Stimulated activated CD8-positive, alpha-beta memory T cell treated with anti-CD3 and anti-CD28 coated beads, Interleukin-12 subunit alpha, Interleukin-12 subunit beta, amount 100 ng/mL, for 1 hour (primary cell): Measurements from ENCODE around the gene GRIP2.

ENCODE experiments used
- DNase-seq: peaks from one replicate; pipeline ENCODE4 v3.0.0-alpha.2; 2020; ENCODE audit warnings: low read depth

GRIP2 gene

GRCh38 chr3:14539742-14540491 is at the start of gene GRIP2:
TSS of gene GRIP2 (minus strand) at chr3:14540342. CDS start at chr3:14540308, 34 bp downstream.
- no peak for DNase-seq

DNA sequence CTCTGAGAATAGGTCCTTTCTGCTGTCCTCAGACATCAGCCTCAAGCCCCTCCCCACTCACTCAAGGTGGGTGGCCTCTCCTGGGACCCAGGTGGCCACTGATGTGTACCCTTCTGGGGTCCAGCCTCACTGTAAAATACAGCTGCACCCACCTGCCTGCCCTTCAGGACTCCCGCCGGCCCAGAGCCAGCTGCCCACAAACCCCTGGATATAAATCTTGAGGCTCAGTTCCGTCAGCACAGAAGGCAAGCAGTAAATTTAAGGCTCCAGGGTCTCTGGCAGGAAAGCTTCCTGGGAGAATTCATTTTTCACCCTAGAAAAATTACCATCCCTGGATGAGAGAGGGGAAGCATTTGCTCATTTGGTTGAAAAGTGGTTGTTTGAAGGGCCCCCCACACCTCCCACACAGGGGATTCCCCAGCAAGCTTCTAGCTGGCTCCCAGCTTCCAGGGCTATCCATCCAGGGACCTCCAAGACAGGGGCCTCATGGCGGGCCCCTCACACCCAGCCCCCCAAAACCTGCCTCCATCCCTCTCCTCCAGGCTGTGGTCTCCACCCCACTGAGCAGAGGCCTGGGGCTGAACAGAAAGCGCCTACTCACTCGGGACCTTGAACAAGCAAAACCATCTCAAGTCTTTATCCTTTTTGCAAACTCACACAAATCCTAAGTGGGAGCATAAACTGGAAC is 48.4 kb upstream of the GRIP2 start:
- DNase-seq, result no peak

GRCh38 chr3:14587740-14588360 is 47.7 kb upstream of the GRIP2 start:
- no peak for DNase-seq

- no peak for DNase-seq
Observed at GRCh38 chr3:14586611-14587010, 46.5 kb upstream of the GRIP2 start.

GRCh38 chr3:14583548-14584091 is 43.5 kb upstream of the GRIP2 start:
- DNase-seq, result no peak

- DNase-seq, result no peak
Observed at GRCh38 chr3:14582045-14582410, 41.9 kb upstream of the GRIP2 start.

DNA sequence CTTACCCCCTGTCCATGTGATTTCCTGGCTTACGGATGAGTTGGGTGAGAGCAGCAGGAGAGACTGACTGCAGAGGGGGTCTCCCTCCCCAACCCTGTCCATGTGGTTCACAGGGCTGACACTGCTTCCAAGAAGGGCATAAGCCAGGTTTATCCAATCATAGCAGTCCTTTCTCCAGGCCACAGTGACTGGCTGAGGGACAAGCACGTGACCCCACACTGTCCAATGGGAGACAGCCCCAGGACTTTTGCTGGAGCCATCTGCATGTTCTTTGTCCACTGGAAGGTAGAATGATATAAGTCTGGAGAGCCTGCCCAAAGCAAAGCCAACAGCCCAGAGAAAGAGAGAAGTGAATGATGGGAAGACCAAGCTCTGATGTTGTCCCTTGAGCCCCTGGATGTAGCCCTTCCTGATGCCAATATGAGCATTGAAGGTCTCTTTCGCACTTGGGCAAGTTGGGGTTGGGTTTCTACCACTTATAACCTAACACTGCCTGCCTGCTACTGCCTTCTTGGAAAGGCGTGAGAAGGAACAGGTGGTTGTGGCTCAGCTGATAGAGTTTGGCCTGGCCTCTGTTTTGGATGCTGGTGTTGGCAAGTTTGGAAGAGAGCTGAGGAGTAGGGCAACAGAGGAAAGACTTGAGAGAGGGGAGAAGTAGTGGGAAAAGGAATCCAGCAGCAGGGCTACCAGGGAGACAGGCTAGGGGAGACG is 41.3 kb upstream of the GRIP2 start:
- no peak for DNase-seq

DNA sequence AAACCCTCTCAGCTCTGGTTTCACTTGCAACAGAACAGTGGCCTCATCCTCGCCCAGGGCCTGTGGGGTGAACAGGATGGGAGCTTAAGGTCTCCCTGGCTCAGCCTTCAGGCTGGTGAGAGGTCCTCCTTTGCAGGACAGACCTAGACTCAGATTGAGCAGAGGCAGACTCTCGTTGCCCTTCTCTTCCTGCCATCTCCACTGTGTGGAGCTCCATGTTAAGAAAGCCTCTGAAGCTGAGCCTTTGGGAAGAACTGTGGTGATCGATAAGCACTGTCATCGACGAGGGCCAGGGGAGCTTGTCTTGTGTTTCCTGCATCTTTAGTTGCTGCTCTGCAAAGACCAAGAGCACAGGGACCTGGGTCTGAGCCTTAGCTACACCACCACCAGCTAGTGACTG is 37.8 kb upstream of the GRIP2 start:
- no peak for DNase-seq

DNA sequence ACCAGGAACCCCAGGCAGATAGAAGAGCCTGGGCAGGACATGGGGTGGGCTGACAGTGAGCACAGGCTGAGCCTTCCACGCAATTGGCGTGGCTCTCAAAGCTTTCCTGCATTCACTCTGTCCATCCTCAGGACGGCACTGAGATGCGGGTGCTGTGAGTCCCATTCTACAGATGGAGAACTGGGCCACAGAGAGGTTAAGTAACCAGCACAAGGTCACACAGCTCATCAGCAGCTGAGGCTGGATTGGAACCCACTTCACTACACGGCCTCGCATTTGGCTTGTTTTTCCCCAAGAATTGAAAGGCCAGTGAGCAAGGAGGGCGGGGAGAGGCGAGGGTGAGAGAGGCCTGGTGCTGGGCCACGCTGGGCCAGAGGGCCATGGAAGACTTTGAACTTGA is 36.0 kb upstream of the GRIP2 start:
- no peak for DNase-seq

GRCh38 chr3:14574183-14574582 is 34.0 kb upstream of the GRIP2 start:
- no peak for DNase-seq

DNA sequence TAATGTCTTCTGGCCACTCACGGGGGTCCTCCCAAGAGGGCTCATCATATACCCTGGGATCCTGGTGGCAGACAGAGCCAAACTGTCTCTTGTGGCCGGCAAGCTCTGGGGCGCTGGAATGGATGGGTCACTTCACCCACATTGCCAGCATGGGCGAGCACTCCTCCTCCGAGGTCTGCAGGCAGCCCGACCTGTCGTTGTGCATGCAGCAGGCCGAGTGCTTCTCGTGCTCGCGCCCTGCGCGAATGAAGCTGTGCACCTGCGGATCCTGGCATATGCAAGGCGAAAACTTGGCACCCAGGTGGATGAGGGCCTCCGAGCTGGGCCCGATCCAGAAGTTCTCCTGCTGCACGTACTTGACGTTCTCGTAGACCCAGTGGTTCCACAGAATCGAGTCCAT is 33.6 kb upstream of the GRIP2 start:
- DNase-seq, result no peak

GRCh38 chr3:14570864-14571263 is 30.7 kb upstream of the GRIP2 start:
- DNase-seq, result no peak

- DNase-seq, result no peak
Observed at GRCh38 chr3:14570089-14570488, 29.9 kb upstream of the GRIP2 start.

- no peak for DNase-seq
Observed at GRCh38 chr3:14569474-14570000, 29.4 kb upstream of the GRIP2 start.

DNA sequence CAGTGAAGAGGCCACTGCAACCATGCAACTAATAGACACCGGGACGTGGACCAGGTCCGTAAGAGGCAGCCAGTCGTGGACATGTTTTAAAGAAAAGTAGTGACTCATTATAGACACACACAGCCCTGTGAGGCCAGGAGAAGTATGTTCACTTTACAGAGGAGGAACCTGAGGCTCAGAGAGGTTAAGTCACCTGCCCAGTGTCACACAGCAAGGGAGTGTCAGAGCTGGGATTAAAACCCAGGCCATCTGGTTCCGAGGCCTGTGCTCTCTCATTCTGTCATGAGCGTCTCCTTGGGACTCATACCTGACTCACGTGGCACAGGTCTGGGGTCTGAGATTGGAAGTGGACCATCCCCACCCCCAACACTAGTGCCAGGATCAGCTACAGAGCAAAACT is 28.1 kb upstream of the GRIP2 start:
- no peak for DNase-seq

DNA sequence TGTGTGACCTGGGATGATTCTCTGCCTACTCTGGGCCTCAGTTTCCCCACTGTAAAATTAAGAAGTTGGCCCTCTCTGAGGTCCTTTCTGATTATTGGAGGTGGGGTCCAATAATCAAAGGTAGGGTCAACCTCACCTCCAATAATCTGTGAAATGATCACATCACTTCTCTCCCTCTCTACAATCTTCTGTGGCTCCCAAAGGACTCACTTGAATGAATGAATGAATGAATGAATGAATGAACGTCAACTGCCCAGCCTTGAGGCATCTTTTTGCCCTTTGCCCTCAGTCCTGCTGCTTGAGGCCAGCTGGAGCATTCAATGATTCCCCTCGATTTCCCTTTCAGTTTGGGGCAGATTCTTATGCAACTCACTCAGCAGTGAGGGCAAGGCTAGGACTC is 26.7 kb upstream of the GRIP2 start:
- no peak for DNase-seq

- no peak for DNase-seq
Observed at GRCh38 chr3:14565868-14566588, 25.9 kb upstream of the GRIP2 start.

DNA sequence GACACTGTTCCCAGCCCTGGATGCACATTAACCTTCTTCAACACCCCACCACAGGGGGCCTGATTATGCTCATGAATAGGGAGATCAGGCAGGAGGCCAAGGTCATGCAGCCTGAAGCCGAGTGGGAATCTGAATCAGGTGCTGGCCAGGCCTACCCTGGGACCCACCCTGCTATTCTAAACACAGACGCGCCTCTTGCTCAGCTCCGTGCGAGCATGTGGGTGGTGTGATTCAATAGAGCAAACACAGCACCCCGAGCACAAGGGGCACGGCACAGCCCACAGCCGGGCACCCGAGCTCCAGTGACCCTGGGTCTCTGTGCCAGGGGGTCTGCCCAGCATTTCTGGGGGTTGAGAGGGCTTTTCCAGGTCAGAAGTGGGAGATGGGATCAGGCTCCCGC is 24.6 kb upstream of the GRIP2 start:
- DNase-seq, result no peak

DNA sequence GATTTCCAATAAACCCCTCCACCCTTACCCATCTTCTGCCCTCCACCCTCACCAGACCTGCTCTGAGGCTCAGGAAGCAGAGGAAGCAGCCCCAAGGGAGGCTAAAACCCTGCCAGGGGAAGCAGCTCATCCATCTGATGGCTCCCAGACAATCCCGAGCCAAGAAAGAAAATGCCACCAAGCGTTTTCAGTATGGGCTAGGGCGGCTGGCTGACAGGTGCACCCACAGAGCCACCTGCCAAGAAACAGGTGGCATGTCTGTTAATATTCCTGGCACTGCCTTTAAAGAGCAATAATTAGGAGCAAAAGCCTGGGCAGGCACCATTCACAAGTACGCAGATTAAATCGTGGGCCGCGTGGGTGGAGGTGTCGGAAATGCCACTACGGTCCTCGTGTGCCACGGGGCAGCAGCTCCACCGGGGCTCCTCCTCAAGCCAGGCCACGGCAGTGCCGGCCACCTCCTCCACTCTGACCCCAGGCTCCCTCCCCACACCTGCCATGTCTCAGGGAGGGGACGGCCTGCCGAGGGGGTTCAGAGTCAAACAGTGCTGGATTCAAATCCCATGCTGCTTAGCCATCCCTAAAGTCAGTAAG is 23.9 kb upstream of the GRIP2 start:
- DNase-seq, result no peak

GRCh38 chr3:14562121-14562890 is 22.2 kb upstream of the GRIP2 start:
- DNase-seq, result no peak
